CD14-positive monocyte (primary cell): ENCODE results near the gene CACNA1C. TPM values are rescaled to one million over a fixed set of nuclear protein-coding genes. Genes with fewer than 3 reads are reported as not detected.

Experiments
- DNase-seq, 3 donors: peaks; one replicate each; pipeline ENCODE4 v3.0.0-alpha.2; 2011 to 2022
- H2AFZ ChIP-seq: 2 replicates; pipeline ENCODE4 v1.6.0; 2012; ENCODE audit warnings: mild to moderate bottlenecking, low read depth, low read length, inconsistent platforms; ENCODE audit not compliant: insufficient read depth, poor library complexity, severe bottlenecking
- H3K27ac ChIP-seq, 2 donors: 1 replicate in 1 of 2; 2 replicates in 1 of 2; pipeline ENCODE4 v1.5.1; 2012 to 2013; ENCODE audit warnings: low read length in 2 of 2, control low read depth in 1 of 2, inconsistent platforms in 1 of 2, low read depth in 1 of 2, mild to moderate bottlenecking in 1 of 2
- H3K27me3 ChIP-seq, 2 donors: one replicate each; pipeline versions ENCODE4 v1.6.0 to v1.6.1; 2011 to 2013; ENCODE audit warnings: low read length in 2 of 2; ENCODE audit not compliant: control insufficient read depth in 2 of 2, insufficient read depth in 2 of 2
- H3K36me3 ChIP-seq, 2 donors: replicated peaks in 1 of 2; 1 replicate in 1 of 2; 2 replicates in 1 of 2; pipeline versions ENCODE4 v1.5.1 to v1.6.1; 2012 to 2013; ENCODE audit warnings: low read length in 2 of 2, control low read depth in 1 of 2, inconsistent platforms in 1 of 2, mild to moderate bottlenecking in 1 of 2; ENCODE audit not compliant: insufficient read depth in 2 of 2, control insufficient read depth in 1 of 2
- H3K4me1 ChIP-seq, 2 donors: 1 replicate in 1 of 2; 2 replicates in 1 of 2; pipeline versions ENCODE4 v1.5.1 to v1.6.1; 2012 to 2013; ENCODE audit warnings: low read length in 2 of 2, control low read depth in 1 of 2, inconsistent platforms in 1 of 2, mild to moderate bottlenecking in 1 of 2, moderate library complexity in 1 of 2; ENCODE audit not compliant: insufficient read depth in 2 of 2, control insufficient read depth in 1 of 2
- H3K4me2 ChIP-seq: replicated peaks from 2 replicates; pipeline ENCODE3; 2012; ENCODE audit warnings: low read length, moderate library complexity, mild to moderate bottlenecking; ENCODE audit not compliant: poor library complexity, severe bottlenecking; ENCODE audit errors: extremely low read depth
- H3K4me3 ChIP-seq, 3 experiments: fragments of 200-600 bp in 1 of 3; sonication (generic) in 1 of 3; replicated peaks in 1 of 3; 1 replicate in 2 of 3; 2 replicates in 1 of 3; pipeline ENCODE4 v1.5.1; 2011 to 2013; ENCODE audit warnings: low read length in 3 of 3, mild to moderate bottlenecking in 3 of 3, control low read depth in 2 of 3, low read depth in 2 of 3, inconsistent platforms in 1 of 3, moderate library complexity in 1 of 3
- H3K79me2 ChIP-seq: 2 replicates; pipeline ENCODE4 v1.6.0; 2012; ENCODE audit warnings: mild to moderate bottlenecking, control low read depth, inconsistent platforms, low read length, moderate library complexity; ENCODE audit not compliant: insufficient read depth
- H3K9ac ChIP-seq: 2 replicates; pipeline ENCODE4 v1.6.0; 2017; ENCODE audit warnings: low read length, mild to moderate bottlenecking; ENCODE audit not compliant: insufficient read depth, poor library complexity, severe bottlenecking
- H3K9me3 ChIP-seq, 2 donors: replicated peaks in 1 of 2; 1 replicate in 1 of 2; 2 replicates in 1 of 2; pipeline versions ENCODE4 v1.5.1 to v1.6.1; 2012 to 2013; ENCODE audit warnings: low read length in 2 of 2, control low read depth in 1 of 2; ENCODE audit not compliant: control insufficient read depth in 1 of 2, insufficient read depth in 1 of 2
- H4K20me1 ChIP-seq: 2 replicates; pipeline ENCODE4 v1.6.0; 2012; ENCODE audit warnings: mild to moderate bottlenecking, low read length, control low read depth, moderate library complexity; ENCODE audit not compliant: insufficient read depth
- H3K27ac Mint-ChIP-seq, 7 donors: one replicate each; pipeline ENCODE4 v1.8.0; 2020; ENCODE audit warnings: mild to moderate bottlenecking in 7 of 7, mixed read lengths in 7 of 7, moderate library complexity in 6 of 7, inconsistent platforms in 2 of 7
- H3K27me3 Mint-ChIP-seq, 3 donors: one replicate each; pipeline ENCODE4 v1.8.0; 2021 to 2022; ENCODE audit warnings: low read depth in 3 of 3, mild to moderate bottlenecking in 3 of 3, mixed read lengths in 3 of 3, moderate library complexity in 3 of 3, inconsistent platforms in 1 of 3
- H3K36me3 Mint-ChIP-seq, 2 donors: one replicate each; pipeline ENCODE4 v1.8.0; 2020; ENCODE audit warnings: mixed read lengths in 2 of 2, inconsistent platforms in 1 of 2, mild to moderate bottlenecking in 1 of 2
- H3K4me1 Mint-ChIP-seq: one replicate; pipeline ENCODE4 v1.8.0; 2020; ENCODE audit warnings: mild to moderate bottlenecking, mixed read lengths
- H3K4me3 Mint-ChIP-seq, 2 donors: one replicate each; pipeline ENCODE4 v1.8.0; 2020; ENCODE audit warnings: mild to moderate bottlenecking in 2 of 2, mixed read lengths in 2 of 2, moderate library complexity in 1 of 2
- H3K9me3 Mint-ChIP-seq, 7 donors: one replicate each; pipeline ENCODE4 v1.8.0; 2020 to 2022; ENCODE audit warnings: mixed read lengths in 7 of 7, mild to moderate bottlenecking in 6 of 7, moderate library complexity in 6 of 7, inconsistent platforms in 2 of 7
- CTCF ChIP-seq: fragments of 200-600 bp; IDR thresholded peaks from one replicate; pipeline ENCODE4 v1.8.0; 2022; ENCODE audit warnings: antibody characterized with exemption, mild to moderate bottlenecking
- WGBS: methylation state at CpG from one replicate; pipeline ENCODE4 v1.1.5; 2013; ENCODE audit warnings: missing lambda C conversion rate; ENCODE audit not compliant: insufficient coverage; 5-methylcytosine and 5-hydroxymethylcytosine counted together
- intact Hi-C, 2 donors: fragments of 100-400 bp; cut with micrococcal nuclease; formaldehyde crosslinking; loops; one replicate each; pipeline versions ENCODE4 v1.15.0 to v1.15.1; 2023
- polyA plus RNA-seq, 3 donors: library from polyadenylated mRNA; depleted of rRNA in 1 of 3; unstranded in 2 of 3; stranded (reverse) in 1 of 3; fragments of 300-500 nt in 2 of 3; fragments of >200 nt in 1 of 3; fragmentation: Illumina TruSeq in 2 of 3; gene quantifications; 1 replicate in 2 of 3; 2 replicates in 1 of 3; pipeline ENCODE4 v1.2.3, GENCODE V29; 2012 to 2021

Gene CACNA1C
- polyA plus RNA-seq, 3 donors: not detected

DNA sequence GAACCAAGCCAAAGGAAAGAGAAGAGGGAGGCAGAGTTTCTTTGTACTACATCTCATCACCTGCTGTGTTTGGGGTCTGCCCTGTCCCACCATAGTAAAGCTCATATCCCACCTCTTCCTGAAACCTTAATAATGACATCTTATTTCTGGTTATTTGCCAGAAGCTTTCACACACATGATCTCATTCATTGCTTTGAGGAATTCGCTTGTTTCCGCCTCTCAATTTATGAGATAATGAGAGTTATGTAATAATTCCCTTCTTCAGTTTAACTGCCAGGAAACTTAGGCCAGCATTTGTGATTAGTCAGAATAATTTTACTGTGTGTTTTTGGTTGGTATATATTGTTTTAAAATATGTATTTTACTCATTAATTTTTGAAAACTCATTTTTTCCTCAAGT is 205.2 kb downstream of the CACNA1C start:
- Histone ChIP-seq H2AFZ (no peak overlapping the region), H3K79me2 (no peaks in the 10 kb centered on the region), H3K4me1 (peaks cover 31 to 32% of the 10 kb centered on the region in 2 donors), H3K4me3 (no peak overlapping the region), H3K9ac (no peak overlapping the region), H4K20me1 (no peaks in the 10 kb centered on the region), H3K27me3 (no peaks in the 10 kb centered on the region), H3K9me3 (peaks cover 4 to 5% of the 10 kb centered on the region in 2 donors), H3K36me3 (no peaks in the 10 kb centered on the region), H3K27ac (no peak overlapping the region), H3K4me2 (no peak overlapping the region)
- H3K4me1 Mint-ChIP-seq: peaks cover 33% of the 10 kb centered on the region
- peaks cover 2 to 10% (median 4%) of the 10 kb centered on the region in 7 donors for H3K9me3 Mint-ChIP-seq
- H3K27me3 Mint-ChIP-seq: peaks cover 0 to 3% (median 1%) of the 10 kb centered on the region in 3 donors
- TF ChIP-seq CTCF: no peak
- intact Hi-C loops: no loop called here
- no CpG with 5 or more reads among the region's 2 CpGs for WGBS
- H3K36me3 Mint-ChIP-seq: no peaks in the 10 kb centered on the region
- H3K27ac Mint-ChIP-seq: peak overlapping the region in 1 of 7 donors; percentile 0
- peak; percentile 12 to 30 (median 14) for DNase-seq
- no peak overlapping the region for H3K4me3 Mint-ChIP-seq

DNA sequence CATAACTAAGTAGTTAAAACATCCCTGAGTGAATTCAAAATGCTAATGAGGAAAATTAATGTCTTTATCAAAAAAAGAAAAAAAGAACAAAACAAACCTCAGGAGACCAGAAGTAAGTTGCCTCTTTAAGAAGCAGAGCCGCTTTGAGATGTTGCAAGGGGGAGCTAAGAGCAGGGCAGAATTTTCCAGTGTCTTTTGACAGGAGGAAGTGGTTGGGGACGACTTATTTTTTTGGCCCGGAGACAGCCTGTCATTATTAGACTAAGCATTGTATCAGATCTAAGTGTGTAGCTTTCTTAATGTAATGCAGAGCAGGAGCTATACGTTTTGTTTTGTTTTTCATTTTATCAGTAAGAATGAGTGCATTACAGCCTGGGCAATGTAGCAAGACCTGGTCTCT is 206.6 kb downstream of the CACNA1C start:
- H3K4me3 Mint-ChIP-seq: peak overlapping the region; percentile 27 to 61
- H3K27ac Mint-ChIP-seq: peak overlapping the region; percentile 37 to 80 (median 67)
- no peak overlapping the region for H2AFZ ChIP-seq
- H3K4me2 ChIP-seq: peak overlapping the region; percentile 34
- no peak overlapping the region for H3K9ac ChIP-seq
- H3K27ac ChIP-seq: peak overlapping the region in 1 of 2 donors; percentile 27
- H3K36me3 Mint-ChIP-seq: no peaks in the 10 kb centered on the region
- no peaks in the 10 kb centered on the region for H3K79me2 ChIP-seq
- H4K20me1 ChIP-seq: no peaks in the 10 kb centered on the region
- peak; percentile 15 to 58 (median 35) for DNase-seq
- peaks cover 4 to 5% of the 10 kb centered on the region in 2 donors for H3K9me3 ChIP-seq
- no peaks in the 10 kb centered on the region for H3K36me3 ChIP-seq
- intact Hi-C loops: no loop called here
- no peak for TF ChIP-seq CTCF
- peaks cover 0 to 1% (median 0%) of the 10 kb centered on the region in 3 donors for H3K27me3 Mint-ChIP-seq
- peaks cover 31% of the 10 kb centered on the region for H3K4me1 Mint-ChIP-seq
- peak overlapping the region in 1 of 3 experiments; percentile 12 for H3K4me3 ChIP-seq
- 0% methylated on average over 3 of the region's 4 CpGs for WGBS
- peaks cover 31 to 32% of the 10 kb centered on the region in 2 donors for H3K4me1 ChIP-seq
- peaks cover 2 to 10% (median 4%) of the 10 kb centered on the region in 7 donors for H3K9me3 Mint-ChIP-seq
- no peaks in the 10 kb centered on the region for H3K27me3 ChIP-seq
